HCT116 (cell line): Measurements from ENCODE around the gene GPC1. TPM values are rescaled to one million over a fixed set of nuclear protein-coding genes. Genes with fewer than 3 reads are reported as not detected.

Experiments used
- ATAC-seq: fragments of 200-7000 bp; cut with Tn5 transposase; 2 replicates; pipeline ENCODE4 v1.9.1; 2020; ENCODE audit warnings: mild to moderate bottlenecking, moderate library complexity
- BruUV-seq: library from RNA; stranded (reverse); fragments of 400-500 nt; replicated peaks from 2 replicates; lab custom pipeline; 2021; lab: Mats Ljungman, UMichigan
- CTCF ChIA-PET: fragments of 300-600 bp; sonication (Branson Sonifier 250); formaldehyde crosslinking; loops from one replicate; lab custom pipeline; 2021; ENCODE audit warnings: antibody characterized with exemption; lab: Charles Lee
- POLR2A ChIA-PET: fragments of 300-600, 350-600 bp; sonication (Branson Sonifier 250); formaldehyde crosslinking; loops from one replicate; lab custom pipeline; 2021; ENCODE audit warnings: antibody characterized with exemption; lab: Charles Lee
- RAD21 ChIA-PET, 2 experiments: fragments of 300-600 bp; sonication (Branson Sonifier 250); formaldehyde crosslinking; loops; one replicate each; lab custom pipeline; 2023; ENCODE audit warnings: low total read pairs in 2 of 2; ENCODE audit not compliant: uncharacterized antibody in 2 of 2, unreplicated experiment in 2 of 2, low non-redundant PET in 1 of 2; lab: Charles Lee
- DNase-seq: peaks from one replicate; pipeline ENCODE4 v3.0.0-alpha.2; 2010; ENCODE audit warnings: low read depth, low spot score
- H2AFZ ChIP-seq: fragments of 200-600 bp; shearing (Covaris generic), sonication (generic); 2 replicates; pipeline ENCODE4 v1.6.1; 2017; ENCODE audit warnings: low read depth, mixed run types, mixed read lengths, antibody characterized with exemption, low read length; ENCODE audit not compliant: poor library complexity, severe bottlenecking
- H3K27ac ChIP-seq: 2 replicates; pipeline ENCODE4 v1.5.1; 2012; ENCODE audit warnings: low read depth, low read length
- H3K27me3 ChIP-seq: fragments of 200-600 bp; sonication (generic); 2 replicates; pipeline ENCODE4 v1.6.1; 2016; ENCODE audit warnings: mixed run types, low read length, mixed read lengths; ENCODE audit not compliant: insufficient read depth
- H3K36me3 ChIP-seq, 2 experiments: fragments of 200-500 bp in 1 of 2; fragments of 200-600 bp in 1 of 2; sonication (Bioruptor generic) in 1 of 2; sonication (generic) in 1 of 2; 2 replicates each; pipeline versions ENCODE4 v1.5.1 to v1.6.1; 2014 to 2016; ENCODE audit warnings: low read length in 2 of 2, inconsistent platforms in 1 of 2, mixed read lengths in 1 of 2, mixed run types in 1 of 2; ENCODE audit not compliant: insufficient read depth in 2 of 2, control insufficient read depth in 1 of 2
- H3K4me1 ChIP-seq, 2 experiments: fragments of 200-600 bp in 1 of 2; sonication (generic) in 1 of 2; 2 replicates each; pipeline versions ENCODE4 v1.5.1 to v1.6.1; 2012 to 2017; ENCODE audit warnings: low read length in 2 of 2, inconsistent platforms in 1 of 2, mild to moderate bottlenecking in 1 of 2, mixed read lengths in 1 of 2, mixed run types in 1 of 2, moderate library complexity in 1 of 2; ENCODE audit not compliant: insufficient read depth in 2 of 2, control insufficient read depth in 1 of 2
- H3K4me2 ChIP-seq: fragments of 200-600 bp; sonication (generic); 2 replicates; pipeline ENCODE4 v1.6.1; 2017; ENCODE audit warnings: mixed run types, low read length, mixed read lengths
- H3K4me3 ChIP-seq, 2 experiments: fragments of 200-600 bp in 1 of 2; sonication (generic) in 1 of 2; replicated peaks in 1 of 2; 2 replicates each; pipeline ENCODE4 v1.5.1; 2011 to 2016; ENCODE audit warnings: low read length in 2 of 2, control low read depth in 1 of 2, low read depth in 1 of 2, mild to moderate bottlenecking in 1 of 2, mixed read lengths in 1 of 2, mixed run types in 1 of 2
- H3K79me2 ChIP-seq: fragments of 200-600 bp; sonication (generic); 2 replicates; pipeline ENCODE4 v1.6.1; 2017; ENCODE audit warnings: mild to moderate bottlenecking, mixed run types, low read length, moderate library complexity, mixed read lengths; ENCODE audit not compliant: insufficient read depth
- H3K9ac ChIP-seq: fragments of 200-600 bp; sonication (generic); 2 replicates; pipeline ENCODE4 v1.6.1; 2016; ENCODE audit warnings: low read length, mixed read lengths
- H3K9me2 ChIP-seq: fragments of 200-600 bp; sonication (generic), shearing (Covaris generic); 2 replicates; pipeline ENCODE4 v1.6.1; 2017; ENCODE audit warnings: mixed run types, mild to moderate bottlenecking, moderate library complexity; ENCODE audit not compliant: insufficient read depth
- H3K9me3 ChIP-seq, 2 experiments: fragments of 200-500 bp in 1 of 2; fragments of 200-600 bp in 1 of 2; sonication (Bioruptor generic) in 1 of 2; sonication (generic) in 1 of 2; 2 replicates each; pipeline ENCODE4 v1.6.1; 2014 to 2017; ENCODE audit warnings: low read length in 2 of 2, mixed read lengths in 2 of 2, inconsistent platforms in 1 of 2, low read depth in 1 of 2, mild to moderate bottlenecking in 1 of 2, mixed run types in 1 of 2, moderate library complexity in 1 of 2; ENCODE audit not compliant: control insufficient read depth in 1 of 2, insufficient read depth in 1 of 2
- H4K20me1 ChIP-seq: fragments of 200-600 bp; sonication (generic), shearing (Covaris generic); 2 replicates; pipeline ENCODE4 v1.6.1; 2017; ENCODE audit warnings: mixed run types, mild to moderate bottlenecking, moderate library complexity; ENCODE audit not compliant: insufficient read depth
- EGR1 ChIP-seq: IDR thresholded peaks from 2 replicates; pipeline ENCODE4 v1.6.1; 2012; ENCODE audit warnings: low read depth
- EZH2 ChIP-seq: fragments of 200-600 bp; sonication (generic); IDR thresholded peaks from 2 replicates; pipeline ENCODE4 v1.6.1; 2017; ENCODE audit warnings: antibody characterized with exemption, mixed run types
- JUND ChIP-seq: IDR thresholded peaks from 2 replicates; pipeline ENCODE4 v1.6.1; 2012
- RAD21 ChIP-seq: IDR thresholded peaks from 2 replicates; pipeline ENCODE4 v1.6.1; 2012; ENCODE audit warnings: low read depth, mild to moderate bottlenecking
- YY1 ChIP-seq: IDR thresholded peaks from 2 replicates; pipeline ENCODE4 v1.6.1; 2011; ENCODE audit warnings: low read length, low read depth, moderate library complexity, mild to moderate bottlenecking; ENCODE audit not compliant: insufficient replicate concordance; ENCODE audit errors: extremely low read depth
- ZFX ChIP-seq: fragments of 450-650 bp; IDR thresholded peaks from 2 replicates; pipeline ENCODE4 v1.6.1; 2017
- ZNF274 ChIP-seq: fragments of 200-500 bp; sonication (Bioruptor generic); IDR thresholded peaks from 2 replicates; pipeline ENCODE4 v1.6.1; 2014; ENCODE audit warnings: mild to moderate bottlenecking, low read depth, low read length, inconsistent platforms
- intact Hi-C: fragments of 100-400 bp; cut with micrococcal nuclease; formaldehyde crosslinking; loops from 2 replicates; pipeline ENCODE4 v1.10.0; 2022
- total RNA-seq: library from RNA; stranded (reverse); gene quantifications from one replicate; pipeline ENCODE4 v1.2.1, GENCODE V29; 2021; ENCODE audit not compliant: unreplicated experiment

Gene GPC1
- total RNA-seq, 1 experiment from 2014 or later, result 79.1 TPM

DNA sequence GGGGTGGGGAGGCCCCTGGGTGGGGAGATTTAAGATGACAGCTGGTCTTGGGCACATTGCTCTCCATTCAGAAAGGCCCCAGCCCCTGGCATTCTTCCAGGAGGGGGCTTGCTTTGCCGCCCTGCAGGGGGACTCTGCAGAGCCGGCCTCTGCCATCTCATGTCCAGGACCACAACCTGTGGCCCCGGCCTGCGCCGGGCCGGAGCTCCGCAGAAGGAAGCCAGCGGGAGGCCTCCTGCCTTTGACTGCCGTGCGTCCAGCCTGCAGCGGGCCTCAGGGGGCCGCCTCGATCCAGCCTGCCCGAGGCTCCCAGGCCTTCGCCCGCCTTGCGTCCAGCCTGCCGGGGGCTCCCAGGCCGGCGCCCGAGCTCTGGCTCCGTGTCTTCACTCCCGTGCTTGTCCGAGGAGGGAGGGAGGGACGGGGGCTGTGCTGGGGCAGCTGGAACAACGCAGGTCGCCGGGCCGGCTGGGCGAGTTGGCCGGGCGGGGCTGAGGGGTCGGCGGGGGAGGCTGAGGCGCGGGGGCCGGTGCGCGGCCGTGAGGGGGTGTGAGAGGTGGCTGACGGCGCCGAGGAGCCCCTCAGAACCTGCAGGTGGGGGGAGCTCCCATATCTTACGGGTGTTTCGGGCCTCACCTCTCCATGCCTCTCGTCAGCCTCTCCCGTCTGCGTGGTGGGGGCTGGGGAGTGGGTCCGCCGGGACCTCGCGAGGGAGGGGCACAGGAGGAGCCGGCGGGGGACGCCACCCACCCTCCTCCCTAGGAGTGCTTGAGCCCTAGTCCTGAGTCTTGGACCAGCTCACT, 20.4 kb downstream of the GPC1 start:
- H3K36me3 ChIP-seq, result no peaks in the 10 kb centered on the region; a peak in 1 of 4 replicates
- ChIA-PET CTCF (no interaction called here), POLR2A (no interaction called here), RAD21 (no interaction called here)
- H3K27me3 ChIP-seq, result no peaks in the 10 kb centered on the region
- ATAC-seq (no peak), DNase-seq (no peak)
- no peaks in the 10 kb centered on the region for H4K20me1 ChIP-seq
- no peak overlapping the region for H3K9ac ChIP-seq
- peaks cover 43% of the 10 kb centered on the region; the same call in 1 of the 2 replicates for H3K79me2 ChIP-seq
- BruUV-seq, result no TSS peak
- TF ChIP-seq JUND (no peak), ZNF274 (no peak), RAD21 (no peak), ZFX (no peak), EGR1 (no peak)
- H3K9me2 ChIP-seq, result no peaks in the 10 kb centered on the region
- no peaks in the 10 kb centered on the region for H3K9me3 ChIP-seq
- H3K27ac ChIP-seq, result no peak overlapping the region
- intact Hi-C loops, result no loop called here
- H3K4me1 ChIP-seq, result peaks cover 14 to 27% of the 10 kb centered on the region in 2 experiments
- H3K4me2 ChIP-seq, result no peak overlapping the region
- no peak overlapping the region for H2AFZ ChIP-seq
- no peak overlapping the region for H3K4me3 ChIP-seq

DNA sequence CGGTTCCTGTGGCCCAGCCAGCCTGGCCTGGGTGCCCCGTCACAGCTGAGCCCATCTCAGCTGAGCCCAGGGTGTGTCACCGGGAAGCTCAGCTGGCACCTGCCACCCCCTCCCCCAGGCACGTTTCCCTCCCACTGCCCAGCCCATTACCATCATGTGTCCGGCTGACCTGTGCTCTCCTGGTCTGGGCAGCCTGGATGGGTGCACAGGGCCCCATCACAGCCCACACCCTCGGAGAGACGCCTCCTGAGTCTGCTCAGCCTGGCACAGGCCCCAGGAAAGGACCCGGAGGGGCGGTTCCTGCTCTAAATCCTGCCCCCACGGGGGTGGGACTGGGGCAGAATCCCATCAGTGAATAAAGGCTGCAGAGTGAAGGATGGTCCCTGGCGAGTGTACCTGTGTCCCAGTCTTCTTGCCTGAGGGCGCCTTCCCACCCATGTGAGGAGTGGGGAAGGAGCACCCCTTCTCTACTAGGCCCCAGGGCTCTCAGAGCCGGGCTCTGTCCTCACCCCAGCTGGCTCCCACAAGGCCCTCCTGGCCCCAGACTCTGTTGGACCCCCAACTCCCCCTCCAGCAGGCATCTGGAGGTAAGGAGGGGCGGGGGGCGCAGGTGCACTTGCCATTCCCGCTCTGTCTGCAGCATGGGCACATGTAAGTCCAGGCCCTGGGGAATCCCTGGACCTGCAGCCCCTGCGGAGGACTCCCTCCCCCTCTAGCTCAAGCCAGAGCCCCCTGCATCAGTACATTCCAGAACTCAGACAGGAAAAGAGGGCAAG, 21.2 kb downstream of the GPC1 start:
- H3K79me2 ChIP-seq, result peaks cover 36% of the 10 kb centered on the region; the same call in 1 of the 2 replicates
- H3K9me2 ChIP-seq, result no peaks in the 10 kb centered on the region
- no peak overlapping the region for H3K9ac ChIP-seq
- H3K36me3 ChIP-seq, result no peaks in the 10 kb centered on the region; a peak in 1 of 4 replicates
- no peaks in the 10 kb centered on the region for H3K27me3 ChIP-seq
- no peak overlapping the region for H2AFZ ChIP-seq
- ChIA-PET CTCF (no interaction called here), RAD21 (no interaction called here), POLR2A (no interaction called here)
- intact Hi-C loops, result no loop called here
- no peak overlapping the region for H3K4me3 ChIP-seq
- no TSS peak for BruUV-seq
- DNase-seq (no peak), ATAC-seq (no peak)
- TF ChIP-seq YY1 (no peak), JUND (no peak), ZFX (no peak), EZH2 (no peak)
- no peak overlapping the region for H3K4me2 ChIP-seq
- no peaks in the 10 kb centered on the region for H3K9me3 ChIP-seq
- no peaks in the 10 kb centered on the region for H4K20me1 ChIP-seq
- no peak overlapping the region for H3K27ac ChIP-seq
- H3K4me1 ChIP-seq, result peaks cover 6 to 19% of the 10 kb centered on the region in 2 experiments
